ENCODE results near the gene PAPOLB. TPM values are rescaled to one million over a fixed set of nuclear protein-coding genes. Genes with fewer than 3 reads are reported as not detected.

The PAPOLB gene
- total RNA-seq, 2 donors from 2014 or later: 0.11 to 0.28 TPM

DNA sequence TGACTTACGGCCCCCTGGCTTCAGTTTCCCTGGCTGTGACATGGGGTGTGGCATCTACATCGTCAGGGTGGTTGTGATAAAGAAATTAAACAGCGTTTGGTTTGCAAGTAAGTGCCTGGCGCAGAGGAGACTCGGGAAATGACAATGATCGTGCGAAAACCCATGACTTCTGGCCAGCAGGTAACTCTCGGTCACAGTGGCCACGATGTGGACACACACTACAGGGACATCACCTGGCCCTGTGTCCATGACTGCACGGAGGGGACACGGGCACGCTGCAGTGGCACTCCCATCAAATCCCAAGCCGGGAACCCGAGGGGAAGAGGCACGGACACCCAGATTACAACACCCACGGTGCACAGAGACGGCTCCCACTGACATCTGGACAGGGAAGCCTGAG, 28.7 kb downstream of the PAPOLB start:
- TF ChIP-seq, protein P1, sequence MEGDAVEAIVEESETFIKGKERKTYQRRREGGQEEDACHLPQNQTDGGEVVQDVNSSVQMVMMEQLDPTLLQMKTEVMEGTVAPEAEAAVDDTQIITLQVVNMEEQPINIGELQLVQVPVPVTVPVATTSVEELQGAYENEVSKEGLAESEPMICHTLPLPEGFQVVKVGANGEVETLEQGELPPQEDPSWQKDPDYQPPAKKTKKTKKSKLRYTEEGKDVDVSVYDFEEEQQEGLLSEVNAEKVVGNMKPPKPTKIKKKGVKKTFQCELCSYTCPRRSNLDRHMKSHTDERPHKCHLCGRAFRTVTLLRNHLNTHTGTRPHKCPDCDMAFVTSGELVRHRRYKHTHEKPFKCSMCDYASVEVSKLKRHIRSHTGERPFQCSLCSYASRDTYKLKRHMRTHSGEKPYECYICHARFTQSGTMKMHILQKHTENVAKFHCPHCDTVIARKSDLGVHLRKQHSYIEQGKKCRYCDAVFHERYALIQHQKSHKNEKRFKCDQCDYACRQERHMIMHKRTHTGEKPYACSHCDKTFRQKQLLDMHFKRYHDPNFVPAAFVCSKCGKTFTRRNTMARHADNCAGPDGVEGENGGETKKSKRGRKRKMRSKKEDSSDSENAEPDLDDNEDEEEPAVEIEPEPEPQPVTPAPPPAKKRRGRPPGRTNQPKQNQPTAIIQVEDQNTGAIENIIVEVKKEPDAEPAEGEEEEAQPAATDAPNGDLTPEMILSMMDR (IDR thresholded peaks at IDR 0.05): no peak
- Histone ChIP-seq H3K27ac (no peak overlapping the region), H3K36me3 (peaks cover 8% of the 10 kb centered on the region), H3K9me3 (no peaks in the 10 kb centered on the region), H3K27me3 (no peaks in the 10 kb centered on the region), H3K4me3 (no peak overlapping the region), H3K4me1 (peaks cover 0 to 6% of the 10 kb centered on the region in 2 donors)
- DNase-seq (ENCODE audit: low spot score): no peak

DNA sequence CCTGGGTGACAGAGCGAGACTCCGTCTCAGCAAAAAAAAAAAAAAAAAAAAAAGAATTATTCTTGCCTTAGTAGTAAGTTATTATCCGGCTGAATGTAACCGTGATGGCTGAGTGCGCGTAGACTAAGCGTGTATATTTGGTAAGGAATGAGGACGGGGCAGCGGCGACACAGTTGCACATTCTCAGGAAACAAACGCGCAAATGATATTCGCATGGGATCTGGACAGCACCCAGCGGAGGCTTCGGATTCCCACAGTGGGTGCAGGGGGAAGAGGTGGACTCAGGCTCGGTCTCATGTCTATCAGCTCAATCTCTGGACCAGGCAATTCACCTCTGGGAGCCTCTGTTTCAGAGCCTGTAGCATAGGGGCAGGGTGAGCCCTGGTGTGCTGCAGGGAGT, 29.1 kb downstream of the PAPOLB start:
- peaks cover 8% of the 10 kb centered on the region for H3K36me3 ChIP-seq
- H3K4me1 ChIP-seq: peaks cover 0 to 1% of the 10 kb centered on the region in 2 donors
- H3K27me3 ChIP-seq: no peaks in the 10 kb centered on the region
- no peaks in the 10 kb centered on the region for H3K9me3 ChIP-seq
- H3K27ac ChIP-seq: no peak overlapping the region
- TF ChIP-seq, protein P1 (IDR thresholded peaks at IDR 0.05): no peak
- H3K4me3 ChIP-seq: no peak overlapping the region
- DNase-seq (ENCODE audit: low spot score): no peak

DNA sequence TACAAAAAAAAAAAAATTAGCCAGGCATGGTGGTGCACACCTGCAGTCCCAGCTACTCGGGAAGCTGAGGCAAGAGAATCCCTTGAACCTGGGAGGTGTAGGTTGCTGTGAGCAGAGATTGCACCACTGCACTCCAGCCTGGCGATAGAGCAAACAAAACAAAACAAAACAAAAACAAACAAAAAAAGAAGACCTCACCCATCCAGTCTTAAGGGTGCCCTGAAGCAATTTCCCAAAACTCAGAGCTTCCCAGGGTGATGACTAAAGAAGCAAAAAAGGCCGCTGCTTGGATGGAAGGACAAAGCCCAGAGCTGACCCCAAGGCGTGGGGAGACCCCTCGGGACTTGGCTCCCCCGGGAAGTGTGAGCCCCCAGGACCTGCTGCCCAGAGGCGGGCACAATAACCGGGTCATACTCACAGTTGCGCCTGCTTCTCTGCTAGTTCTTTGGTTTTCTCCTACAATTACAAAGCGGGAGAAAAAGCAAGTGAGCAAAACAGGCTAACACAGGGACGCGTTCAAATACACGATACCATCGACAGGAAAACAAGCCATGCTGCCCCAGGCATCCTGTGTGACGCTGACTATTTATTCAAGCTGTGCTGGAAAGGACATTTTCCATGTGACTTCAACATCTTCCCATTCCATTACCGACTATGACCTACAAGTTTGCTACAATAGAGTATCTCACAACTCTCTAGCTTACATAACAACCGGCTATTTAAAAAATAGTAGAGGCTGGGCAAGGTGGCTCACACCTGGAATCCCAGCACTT, 29.9 kb downstream of the PAPOLB start:
- Histone ChIP-seq H3K9me3 (no peaks in the 10 kb centered on the region), H3K27ac (no peak overlapping the region), H3K27me3 (no peaks in the 10 kb centered on the region), H3K4me3 (no peak overlapping the region), H3K4me1 (no peaks in the 10 kb centered on the region), H3K36me3 (peaks cover 8% of the 10 kb centered on the region)
- no peak for DNase-seq (ENCODE audit: low spot score)
- TF ChIP-seq, protein P1 (IDR thresholded peaks at IDR 0.05): no peak

DNA sequence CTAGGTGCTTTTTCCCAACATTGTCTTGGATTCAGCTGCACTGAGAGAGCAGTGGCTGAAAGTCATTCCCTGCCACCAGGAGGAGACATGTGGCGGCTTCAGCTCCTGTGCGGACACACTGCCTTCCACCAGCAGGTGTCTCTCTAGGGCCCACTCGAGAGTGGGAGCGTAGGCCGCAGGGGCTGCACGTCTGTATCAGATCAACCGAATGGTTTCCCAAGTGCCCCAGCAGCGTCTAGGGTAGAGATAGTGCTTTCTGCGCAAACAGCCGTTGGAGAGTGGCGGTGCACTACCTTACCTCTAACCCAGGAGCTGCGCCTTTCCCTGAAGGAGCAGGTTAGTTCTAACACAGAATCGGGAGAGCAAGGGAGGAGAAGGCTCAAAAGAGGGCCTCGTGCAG, 31.7 kb downstream of the PAPOLB start:
- Histone ChIP-seq H3K4me1 (no peaks in the 10 kb centered on the region), H3K4me3 (no peak overlapping the region), H3K9me3 (no peaks in the 10 kb centered on the region), H3K27me3 (no peaks in the 10 kb centered on the region), H3K27ac (no peak overlapping the region), H3K36me3 (no peaks in the 10 kb centered on the region)
- DNase-seq (ENCODE audit: low spot score): peak; percentile 79
- TF ChIP-seq, protein P1 (IDR thresholded peaks at IDR 0.05): peak; percentile 41 to 82

DNA sequence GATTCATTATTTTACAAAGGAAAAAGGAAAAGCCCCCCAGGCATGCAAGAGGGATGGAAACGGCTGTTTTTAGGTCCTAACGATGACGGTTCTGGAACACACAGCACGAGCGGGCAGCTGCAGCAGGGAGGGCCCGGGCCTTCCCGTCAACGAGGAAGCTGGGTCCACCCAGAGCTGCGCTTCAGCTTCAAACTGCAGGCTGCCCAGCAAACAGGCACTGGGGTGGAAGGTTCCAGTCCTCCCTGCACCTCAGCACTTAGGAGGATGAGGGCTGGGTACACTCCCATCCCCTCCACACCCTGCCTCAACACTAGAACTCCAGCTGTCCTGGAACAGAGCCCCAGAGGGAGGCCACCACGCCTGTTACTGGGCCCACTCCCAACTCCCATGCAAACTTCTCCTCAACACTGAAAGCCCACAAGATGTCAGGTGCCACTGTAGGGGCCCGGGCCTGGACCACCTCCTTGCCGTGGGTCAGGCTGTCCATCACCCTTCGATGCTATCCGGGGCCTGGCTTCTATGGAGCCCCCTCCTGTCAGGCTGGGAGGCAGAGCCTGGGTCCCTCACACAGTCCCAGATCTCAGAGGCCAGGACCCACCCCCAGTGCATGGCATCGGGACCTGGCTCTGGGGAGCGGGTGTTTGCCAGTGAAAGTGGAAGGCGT, 33.0 kb downstream of the PAPOLB start:
- no peak for DNase-seq (ENCODE audit: low spot score)
- Histone ChIP-seq H3K27me3 (no peaks in the 10 kb centered on the region), H3K4me1 (no peaks in the 10 kb centered on the region), H3K27ac (no peak overlapping the region), H3K9me3 (no peaks in the 10 kb centered on the region), H3K36me3 (no peaks in the 10 kb centered on the region), H3K4me3 (no peak overlapping the region)
- TF ChIP-seq, protein P1 (IDR thresholded peaks at IDR 0.05): no peak

All from right atrium auricular region (tissue), 2 donors.